OCI-LY3 (cell line): ENCODE measurements around the gene TMEM132D.

ENCODE experiments used
- EZH2phosphoT487 ChIP-seq: fragments of 200-600 bp; shearing (Covaris generic); IDR thresholded peaks from 2 replicates; pipeline ENCODE4 v1.6.1; 2018; ENCODE audit warnings: antibody characterized with exemption, mixed run types, low read depth
- TF ChIP-seq, protein P1 (sequence below): fragments of 200-600, 300-600 bp; sonication (generic); IDR thresholded peaks from 2 replicates; pipeline ENCODE4 v1.5.1; 2014; ENCODE audit warnings: antibody characterized with exemption, low read length, low read depth

DNA sequence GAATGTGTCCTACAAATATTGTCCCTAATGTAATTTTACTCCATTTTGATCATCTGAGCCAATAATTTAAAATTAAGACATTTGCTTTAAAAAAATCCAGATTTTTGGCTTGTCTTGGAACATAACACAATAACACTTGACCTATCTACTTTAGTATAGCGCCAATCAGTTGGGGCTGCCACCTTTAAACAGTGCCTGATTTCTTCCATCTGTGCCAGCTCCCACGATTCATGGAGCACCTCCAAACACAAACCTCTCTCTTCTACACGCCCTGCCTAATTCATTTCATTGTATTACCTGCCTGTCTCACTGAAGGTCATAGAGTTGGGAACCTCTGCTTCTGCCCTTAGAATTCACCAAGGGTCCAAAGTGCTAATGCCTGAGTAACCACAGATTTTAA lies 352.4 kb downstream of the TMEM132D start:
- TF ChIP-seq, protein P1, sequence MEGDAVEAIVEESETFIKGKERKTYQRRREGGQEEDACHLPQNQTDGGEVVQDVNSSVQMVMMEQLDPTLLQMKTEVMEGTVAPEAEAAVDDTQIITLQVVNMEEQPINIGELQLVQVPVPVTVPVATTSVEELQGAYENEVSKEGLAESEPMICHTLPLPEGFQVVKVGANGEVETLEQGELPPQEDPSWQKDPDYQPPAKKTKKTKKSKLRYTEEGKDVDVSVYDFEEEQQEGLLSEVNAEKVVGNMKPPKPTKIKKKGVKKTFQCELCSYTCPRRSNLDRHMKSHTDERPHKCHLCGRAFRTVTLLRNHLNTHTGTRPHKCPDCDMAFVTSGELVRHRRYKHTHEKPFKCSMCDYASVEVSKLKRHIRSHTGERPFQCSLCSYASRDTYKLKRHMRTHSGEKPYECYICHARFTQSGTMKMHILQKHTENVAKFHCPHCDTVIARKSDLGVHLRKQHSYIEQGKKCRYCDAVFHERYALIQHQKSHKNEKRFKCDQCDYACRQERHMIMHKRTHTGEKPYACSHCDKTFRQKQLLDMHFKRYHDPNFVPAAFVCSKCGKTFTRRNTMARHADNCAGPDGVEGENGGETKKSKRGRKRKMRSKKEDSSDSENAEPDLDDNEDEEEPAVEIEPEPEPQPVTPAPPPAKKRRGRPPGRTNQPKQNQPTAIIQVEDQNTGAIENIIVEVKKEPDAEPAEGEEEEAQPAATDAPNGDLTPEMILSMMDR = no peak
- no peak for TF ChIP-seq EZH2phosphoT487
